CD4-positive, alpha-beta T cell treated with Interferon alpha-2 for 1 hour (primary cell): ENCODE results near the gene PRMT3.
A peak's percentile ranks its signal among the peaks of the same experiment; 100 is the strongest.
"Not testable (repeated sequence)": the region's sequence is repeated elsewhere in the genome, so short reads cannot be mapped to it uniquely, and the experiment has no call there.

Source experiments
- DNase-seq, 2 donors: peaks; one replicate each; pipeline ENCODE4 v3.0.0-alpha.2; 2020 to 2022

Gene PRMT3

DNA sequence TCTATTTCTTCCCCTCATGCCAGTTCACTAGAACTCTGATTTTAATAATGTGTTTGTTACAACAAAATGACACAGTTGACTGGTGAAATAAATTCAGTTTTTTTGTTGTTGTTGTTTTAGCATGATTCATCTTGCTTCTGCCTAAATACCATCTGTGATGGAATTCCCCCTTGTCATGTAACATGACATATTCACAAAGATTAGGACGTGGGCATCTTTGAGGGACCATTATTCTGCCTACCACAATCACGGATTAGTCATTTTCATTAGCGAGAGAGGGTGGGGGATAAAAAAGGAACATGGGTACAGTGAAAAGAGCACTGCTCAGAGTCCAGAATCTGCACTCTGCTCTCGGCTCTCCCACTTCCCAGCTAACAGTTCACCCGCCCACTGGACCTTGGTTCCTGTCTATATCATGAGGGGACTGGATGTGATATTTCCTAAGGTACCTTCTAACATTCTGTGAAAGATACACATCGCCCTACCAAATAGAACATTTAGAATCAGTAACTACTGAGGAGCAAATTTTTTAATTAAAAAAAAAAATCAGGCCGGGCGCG, 12.7 kb upstream of the PRMT3 start:
- DNase-seq, result no peak

DNA sequence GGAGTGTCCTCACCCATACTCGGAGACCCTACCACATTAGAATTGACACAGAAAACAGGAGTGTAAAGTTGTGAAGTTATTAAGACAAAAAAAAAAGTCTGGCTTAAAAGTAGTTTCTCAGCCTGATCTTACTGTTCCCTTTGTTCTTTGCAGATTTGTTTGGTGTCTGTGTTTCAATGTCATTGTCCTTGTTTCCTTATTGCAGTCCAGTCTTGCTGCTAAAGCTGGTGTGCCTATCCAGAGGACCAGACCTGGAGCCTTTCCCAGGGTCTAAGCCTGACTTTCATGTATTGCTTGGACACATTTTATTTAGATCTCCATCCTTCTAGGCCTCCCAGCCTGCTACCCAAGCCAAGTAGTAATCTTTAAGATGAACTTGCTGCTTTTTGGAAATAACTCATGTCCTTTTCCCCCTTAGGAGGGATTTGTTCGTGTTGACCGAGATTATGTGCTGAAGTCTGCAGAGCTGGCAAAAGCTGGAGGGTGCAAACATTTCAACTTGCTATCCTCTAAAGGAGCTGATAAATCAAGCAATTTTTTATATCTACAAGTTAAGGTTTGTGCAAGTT, 11.3 kb upstream of the PRMT3 start:
- no peak for DNase-seq

DNA sequence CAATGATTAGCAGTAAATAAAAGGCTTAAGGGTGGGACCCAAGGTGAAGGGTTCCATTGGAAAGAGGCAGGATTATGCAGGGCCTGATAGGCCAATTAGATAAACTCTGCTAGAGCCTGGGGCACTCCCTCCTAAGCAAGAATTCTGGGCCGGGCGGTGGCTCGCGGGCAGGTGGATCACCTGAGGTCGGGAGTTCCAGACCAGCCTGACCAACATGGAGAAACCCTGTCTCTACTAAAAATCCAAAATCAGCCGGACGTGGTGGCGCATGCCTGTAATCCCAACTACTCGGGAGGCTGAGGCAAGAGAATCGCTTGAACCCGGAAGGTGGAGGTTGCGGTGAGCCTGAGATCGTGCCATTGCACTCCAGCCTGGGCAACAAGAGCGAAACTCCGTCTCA, 1.5 kb upstream of the PRMT3 start:
- DNase-seq, result not testable (repeated sequence)

DNA sequence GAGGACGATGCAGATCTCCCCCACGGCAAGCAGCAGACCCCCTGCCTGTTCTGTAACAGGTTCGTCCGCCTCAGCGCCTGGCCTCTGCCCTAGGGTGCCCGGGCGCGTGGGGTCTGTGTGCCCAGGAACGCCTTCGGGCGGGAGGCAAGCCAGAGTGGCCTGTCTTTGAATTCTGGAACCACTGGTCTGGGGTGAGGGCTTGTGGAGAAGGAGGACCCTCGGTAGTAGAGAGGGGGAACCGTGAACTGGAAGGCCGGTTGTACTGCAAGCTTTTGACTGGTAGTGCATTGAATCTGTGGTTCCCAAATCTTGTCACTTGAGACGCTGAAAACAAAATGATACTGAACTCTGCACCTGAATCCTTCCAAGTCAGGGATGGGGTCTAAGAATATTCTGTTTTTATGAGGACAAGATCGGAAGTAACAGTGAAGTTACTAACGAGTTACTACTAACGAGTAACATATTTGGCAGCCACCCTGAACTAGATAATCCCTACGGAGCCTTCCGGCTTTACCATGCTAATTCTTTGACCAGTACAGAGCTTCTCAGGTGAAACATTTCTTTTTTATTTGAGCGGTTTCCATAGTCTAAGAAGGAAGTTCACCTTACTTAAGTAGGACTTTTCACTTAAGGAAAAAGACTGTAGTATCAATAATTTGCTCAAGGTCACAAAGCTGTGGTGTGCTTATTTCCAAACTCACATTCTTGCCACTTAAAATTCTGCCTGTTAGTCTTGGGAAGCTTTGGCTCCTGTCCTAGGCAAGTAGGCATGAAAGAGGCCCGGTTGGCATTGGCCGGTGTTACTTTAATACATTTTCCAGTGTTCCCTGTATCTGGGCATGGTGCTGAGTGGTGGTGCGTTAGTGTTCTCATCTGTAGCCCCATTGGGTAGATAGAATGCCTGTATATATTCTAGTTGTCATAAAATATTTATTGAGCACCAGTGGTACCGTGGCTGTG, 860 bp downstream of the PRMT3 start:
- DNase-seq, result no peak

DNA sequence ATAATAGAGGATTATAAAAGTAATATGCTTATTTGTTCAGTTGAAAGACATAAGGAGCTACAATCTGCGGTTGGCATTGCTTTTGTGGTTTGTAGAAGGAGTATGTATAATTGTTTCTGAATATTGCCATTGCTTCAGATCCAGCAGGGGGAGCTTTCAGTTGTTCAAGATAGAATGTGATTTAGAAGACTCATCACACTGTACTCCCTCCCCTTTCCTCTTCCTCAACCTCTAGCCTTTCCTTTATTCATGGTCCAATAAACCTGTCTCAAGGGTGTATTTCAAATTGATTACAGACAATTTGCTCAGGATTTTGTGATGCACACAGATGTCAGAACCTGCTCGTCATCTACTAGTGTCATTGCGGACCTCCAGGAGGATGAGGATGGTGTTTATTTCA, 9.8 kb downstream of the PRMT3 start:
- DNase-seq, result peak in 1 of 2 donors; percentile 52

DNA sequence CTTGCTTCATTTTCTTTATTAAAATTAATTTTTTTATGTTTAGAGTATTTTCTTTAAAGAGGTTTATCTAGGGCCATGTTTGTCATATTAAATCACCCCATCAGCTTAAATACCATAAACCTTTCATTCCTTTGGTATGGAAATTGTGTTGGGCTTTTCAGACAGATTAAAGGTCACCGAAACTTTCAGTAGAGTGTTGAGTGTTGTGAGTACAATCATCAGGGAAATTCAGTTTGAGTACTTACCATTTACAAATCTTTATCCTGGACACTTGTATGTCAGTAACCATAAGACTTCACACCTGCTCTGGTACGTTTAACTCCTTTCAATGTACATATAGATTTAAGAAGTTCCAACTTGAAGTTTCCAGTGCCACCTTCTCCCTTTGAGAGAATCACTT, 12.0 kb downstream of the PRMT3 start:
- DNase-seq, result no peak

DNA sequence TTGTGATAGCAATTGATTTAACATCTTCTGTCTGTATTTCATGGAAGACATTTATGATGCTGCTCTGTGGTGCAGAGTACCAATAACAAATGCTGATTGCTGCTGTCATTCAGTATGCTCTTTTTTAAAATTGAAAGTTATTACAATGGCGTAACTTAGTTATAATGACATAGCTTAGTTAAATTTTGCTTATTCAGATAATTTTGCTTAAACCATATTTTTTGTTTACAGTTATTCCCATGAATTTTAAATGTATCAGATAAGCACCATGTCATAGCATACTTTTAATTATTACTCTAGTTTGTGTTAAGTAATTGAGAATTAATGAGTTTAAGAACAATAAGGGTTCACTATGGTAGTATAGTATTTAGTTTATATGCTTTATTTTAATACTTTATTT, 15.5 kb downstream of the PRMT3 start:
- no peak for DNase-seq

DNA sequence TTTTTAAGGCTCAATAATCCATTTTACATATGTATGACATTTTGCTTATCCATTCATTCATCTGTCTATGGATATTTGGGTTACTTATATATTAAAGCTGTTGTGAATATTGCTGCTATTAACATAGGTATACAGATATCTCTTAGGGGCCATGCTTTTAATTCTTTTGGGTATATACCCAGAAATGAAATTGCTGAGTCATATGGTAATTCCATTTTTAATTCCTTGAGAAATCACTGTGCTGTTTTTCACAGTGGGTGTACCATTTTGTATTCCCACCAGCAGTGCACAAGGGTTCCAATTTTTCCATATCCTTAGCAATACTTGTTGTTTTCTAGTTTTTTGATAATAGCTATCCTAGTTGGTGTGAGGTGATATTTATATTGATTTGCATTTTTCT, 19.0 kb downstream of the PRMT3 start:
- no peak for DNase-seq

DNA sequence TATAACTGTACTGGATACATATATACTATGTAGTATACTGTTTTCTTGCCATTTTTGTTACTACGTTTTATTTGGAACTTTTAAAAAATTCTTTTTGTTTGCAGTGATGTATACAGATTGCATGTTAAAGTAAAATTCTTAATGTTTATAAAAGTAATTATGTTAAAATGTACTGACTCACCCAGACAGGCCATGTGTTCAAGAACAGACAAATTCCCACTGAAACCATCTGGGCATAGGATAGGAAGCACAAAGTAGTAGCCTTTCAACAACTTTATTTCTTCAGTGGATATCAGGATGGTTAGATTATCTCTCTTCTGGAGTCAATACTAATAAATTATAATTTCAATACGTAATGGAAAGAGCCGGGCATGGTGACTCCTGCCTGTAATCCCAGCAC, 19.8 kb downstream of the PRMT3 start:
- no peak for DNase-seq

DNA sequence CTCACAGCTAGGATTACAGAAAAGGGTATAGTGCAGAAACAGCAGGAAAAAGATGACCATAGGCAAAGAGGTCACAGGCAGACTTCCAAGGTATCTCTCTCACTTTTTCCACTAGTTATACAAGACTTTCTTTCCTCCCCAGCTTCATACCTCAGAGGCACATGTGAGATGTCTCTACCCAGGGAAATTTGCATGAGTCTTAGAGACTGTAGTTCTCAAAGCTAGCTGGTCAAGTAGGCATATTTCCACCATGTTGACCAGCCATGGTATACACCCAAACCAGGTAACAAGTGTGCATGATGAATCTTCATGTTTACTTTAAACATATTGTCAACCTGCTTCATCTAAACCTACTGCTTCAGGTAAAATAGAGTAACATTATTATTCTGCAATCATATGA, 27.9 kb downstream of the PRMT3 start:
- DNase-seq, result no peak

DNA sequence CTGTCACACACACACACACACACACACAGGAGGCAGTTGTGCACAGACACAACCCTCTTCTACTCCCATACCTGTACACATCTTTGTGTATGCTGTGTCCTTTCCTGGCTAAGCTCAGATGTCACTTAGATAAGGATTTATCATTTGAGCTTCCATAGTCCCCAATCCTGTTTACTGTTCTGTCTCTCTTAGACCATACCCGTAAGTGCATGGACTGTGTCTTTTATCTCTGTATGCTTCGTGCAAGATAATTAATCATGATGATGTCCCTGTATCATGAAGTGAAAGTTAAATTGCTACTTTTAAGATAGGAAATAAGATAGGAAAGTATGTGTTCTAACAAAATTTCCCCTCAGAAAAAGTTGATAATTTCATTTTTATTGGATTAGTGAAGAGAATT, 30.3 kb downstream of the PRMT3 start:
- no peak for DNase-seq

DNA sequence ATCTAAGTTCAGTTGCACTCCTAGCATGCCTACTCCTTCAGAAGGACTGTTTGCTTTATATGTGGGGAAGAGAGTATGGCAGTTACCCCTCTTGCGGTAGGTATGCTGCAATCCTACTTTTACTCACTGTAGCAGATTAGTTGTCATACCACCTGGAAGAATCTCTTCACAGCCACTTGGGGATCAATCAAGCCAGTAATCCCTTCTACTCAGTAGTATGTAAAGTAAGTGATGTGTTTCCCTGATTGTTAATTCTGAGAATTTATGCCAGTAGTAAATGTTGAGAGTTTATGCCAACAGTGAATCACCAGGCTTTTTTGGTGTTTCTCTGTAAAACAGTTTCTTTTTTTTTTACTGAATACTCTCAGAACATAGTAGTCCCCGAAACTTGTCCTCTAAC, 34.4 kb downstream of the PRMT3 start:
- no peak for DNase-seq

DNA sequence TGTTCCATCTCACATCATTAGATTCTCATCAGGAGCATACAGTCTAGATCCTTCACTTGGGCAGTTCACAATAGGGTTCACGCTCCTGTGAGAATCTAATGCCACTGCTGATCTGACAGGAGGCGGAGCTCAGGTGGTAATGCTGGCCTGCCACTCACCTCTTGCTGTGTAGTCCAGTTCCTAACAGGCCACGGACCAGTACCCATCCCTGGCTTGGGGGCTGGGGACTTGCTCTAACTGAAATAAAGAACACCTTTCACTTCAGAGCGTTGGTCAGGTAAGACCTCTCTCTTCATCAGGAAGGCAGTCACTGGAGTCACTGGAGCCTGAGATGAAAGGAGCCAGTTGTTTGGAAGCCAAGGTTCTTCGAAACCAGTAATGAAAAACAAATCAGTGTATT, 41.7 kb downstream of the PRMT3 start:
- no peak for DNase-seq

DNA sequence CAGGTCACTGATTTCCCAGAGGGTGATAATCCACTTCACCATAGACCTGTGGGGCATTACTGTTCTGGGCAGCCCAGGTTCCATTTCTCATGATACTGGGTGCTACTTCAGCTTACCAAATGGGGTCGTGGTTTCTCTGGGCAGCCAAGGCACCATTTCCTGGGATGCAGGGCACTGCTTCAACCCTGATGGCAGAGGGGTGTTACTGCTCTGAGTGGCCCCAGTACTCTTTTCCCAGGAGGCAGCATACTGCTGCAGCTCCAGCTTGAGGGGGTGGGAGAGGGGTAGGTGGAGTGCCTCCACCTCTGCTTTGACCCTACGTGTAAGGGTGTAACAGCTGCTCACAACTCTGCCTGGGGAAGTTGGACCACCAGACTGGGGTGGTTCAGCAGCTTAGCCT, 51.1 kb downstream of the PRMT3 start:
- no peak for DNase-seq

DNA sequence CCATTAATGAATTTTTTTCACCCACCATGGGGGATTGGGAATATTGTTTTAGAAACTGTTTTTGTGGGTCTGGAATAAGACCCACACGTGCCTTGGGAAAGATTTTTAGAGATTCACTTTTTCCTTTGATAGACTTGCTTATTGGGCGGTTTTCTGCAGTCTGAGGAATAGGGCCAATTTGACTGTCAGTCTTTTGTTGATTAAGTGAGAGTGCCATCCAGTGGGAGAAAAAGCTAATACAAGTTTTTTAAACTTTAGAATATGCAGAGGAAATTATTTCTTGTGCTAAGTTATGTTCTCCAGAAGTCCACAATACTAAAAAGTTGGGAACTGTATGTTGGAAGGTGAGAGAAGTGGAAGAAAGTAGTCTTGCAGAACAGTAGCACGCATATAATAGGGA, 56.1 kb downstream of the PRMT3 start:
- peak in 1 of 2 donors; percentile 24 for DNase-seq

DNA sequence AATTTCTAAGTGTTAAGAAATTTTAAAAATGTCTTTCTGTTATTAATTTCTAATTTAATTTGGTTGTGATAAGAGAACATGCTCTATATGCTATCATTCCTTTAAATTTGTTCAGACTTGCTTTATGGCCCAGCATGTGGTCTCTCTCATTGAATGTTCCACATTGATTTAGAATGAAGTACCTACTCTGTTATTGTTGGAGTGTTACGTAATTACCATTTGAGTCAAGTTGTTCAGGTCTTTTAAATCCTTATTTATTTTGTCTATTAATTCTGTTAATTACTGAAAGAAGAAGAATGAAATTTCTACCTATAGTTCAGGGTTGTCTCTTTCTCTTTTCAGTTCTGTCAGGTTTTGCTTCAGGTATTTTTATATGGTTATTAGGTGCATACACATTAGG, 57.0 kb downstream of the PRMT3 start:
- DNase-seq, result no peak

DNA sequence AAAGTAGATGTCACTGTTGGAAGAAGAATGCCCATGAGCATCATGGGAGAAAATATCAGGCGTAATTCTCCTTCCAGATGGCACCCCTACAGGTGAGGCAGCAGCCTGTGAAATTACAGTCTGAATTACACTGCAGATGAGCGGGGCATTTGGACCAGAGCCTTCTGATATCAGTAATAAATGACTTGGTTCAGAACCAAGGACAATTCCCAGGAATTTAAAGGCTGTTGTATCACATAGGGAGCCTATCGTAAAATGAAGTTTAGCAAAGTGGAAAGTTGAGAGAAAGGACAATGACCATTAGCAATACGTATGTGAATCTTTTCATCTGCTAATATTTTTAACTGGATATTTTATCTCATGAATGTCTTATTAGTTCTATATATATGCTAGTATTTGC, 61.3 kb downstream of the PRMT3 start:
- no peak for DNase-seq

DNA sequence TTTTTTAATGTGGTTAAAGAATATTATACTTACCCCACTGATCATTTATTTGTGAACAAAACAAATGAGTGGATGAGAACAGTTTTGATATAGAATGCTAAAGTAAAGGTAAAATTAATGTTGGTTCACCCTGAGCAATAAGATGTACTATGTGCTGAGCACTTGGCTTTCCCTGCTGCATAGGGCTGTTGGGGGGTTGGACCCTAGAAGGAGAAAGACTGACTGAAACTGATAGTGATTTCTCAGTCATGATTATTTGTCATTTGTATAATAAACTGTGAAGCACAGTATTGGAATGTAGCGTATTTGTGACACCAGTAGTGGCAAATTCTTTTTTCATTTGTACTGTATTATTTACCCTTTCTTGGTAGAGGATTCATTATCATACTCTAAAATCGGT, 63.3 kb downstream of the PRMT3 start:
- DNase-seq, result no peak

DNA sequence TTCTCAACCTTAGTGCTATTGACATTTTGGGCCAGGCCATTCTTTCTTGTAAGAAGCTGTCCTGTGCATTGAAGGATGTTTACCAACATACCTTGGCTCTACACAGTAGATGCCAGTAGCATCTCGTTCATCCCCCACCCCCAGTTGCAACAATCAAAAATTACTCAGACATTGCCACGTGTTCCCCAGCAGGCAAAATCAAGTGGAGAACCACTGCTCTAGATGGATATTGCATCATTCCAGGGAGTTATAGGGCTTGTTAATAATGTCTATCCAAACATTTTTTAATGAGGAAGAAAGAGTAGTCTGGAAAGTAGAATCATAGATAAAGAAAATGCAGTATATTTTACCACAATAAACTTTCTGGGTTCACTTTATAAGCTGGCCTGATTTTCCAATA, 64.1 kb downstream of the PRMT3 start:
- no peak for DNase-seq

DNA sequence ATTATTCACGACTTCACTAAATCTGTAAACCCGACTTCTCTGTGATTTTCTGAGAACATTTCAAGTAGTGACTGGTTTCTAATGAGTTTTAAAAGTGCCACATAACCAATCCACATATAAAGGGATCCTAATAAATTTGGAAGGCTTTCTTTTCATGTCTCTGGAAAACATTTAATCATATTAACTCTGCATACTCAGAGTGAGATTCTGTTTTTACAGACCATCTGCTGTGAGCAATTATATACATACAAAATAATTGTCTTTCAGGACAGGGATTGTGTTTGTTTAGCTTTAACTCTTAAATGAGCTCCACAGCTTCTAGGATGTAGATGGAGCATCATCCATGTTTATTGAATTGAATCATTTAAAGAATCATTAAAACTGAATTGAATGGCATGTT, 65.1 kb downstream of the PRMT3 start:
- no peak for DNase-seq

DNA sequence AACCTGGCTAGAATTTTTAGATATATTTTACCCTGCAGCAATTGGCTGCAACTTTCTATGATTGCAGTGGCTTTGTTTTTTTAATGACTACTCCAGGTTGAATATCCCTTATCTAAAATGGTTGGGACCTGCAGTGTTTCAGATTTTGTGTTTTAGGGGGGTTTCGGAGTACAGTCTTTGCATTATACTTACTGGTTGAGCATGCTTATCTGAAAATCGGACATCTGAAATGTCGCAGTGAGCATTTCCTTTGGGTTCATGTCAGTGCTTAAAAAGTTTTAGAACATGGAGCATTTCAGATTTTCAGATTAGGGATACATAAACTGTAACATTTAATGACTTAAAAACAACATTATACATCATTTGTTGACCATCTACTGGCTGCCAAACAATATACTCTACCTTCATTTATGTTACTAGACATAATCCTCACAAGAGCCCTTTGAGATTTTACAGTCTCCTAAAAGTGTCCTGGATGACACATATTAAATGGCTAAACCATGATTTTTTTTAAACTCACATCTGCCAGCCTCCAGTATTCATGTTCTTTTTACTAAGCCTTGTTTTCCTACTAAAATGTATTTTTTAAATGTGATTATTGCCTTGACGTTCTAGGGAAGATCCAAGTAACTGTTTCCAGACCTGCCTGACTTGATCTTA, 66.3 kb downstream of the PRMT3 start:
- DNase-seq, result no peak

DNA sequence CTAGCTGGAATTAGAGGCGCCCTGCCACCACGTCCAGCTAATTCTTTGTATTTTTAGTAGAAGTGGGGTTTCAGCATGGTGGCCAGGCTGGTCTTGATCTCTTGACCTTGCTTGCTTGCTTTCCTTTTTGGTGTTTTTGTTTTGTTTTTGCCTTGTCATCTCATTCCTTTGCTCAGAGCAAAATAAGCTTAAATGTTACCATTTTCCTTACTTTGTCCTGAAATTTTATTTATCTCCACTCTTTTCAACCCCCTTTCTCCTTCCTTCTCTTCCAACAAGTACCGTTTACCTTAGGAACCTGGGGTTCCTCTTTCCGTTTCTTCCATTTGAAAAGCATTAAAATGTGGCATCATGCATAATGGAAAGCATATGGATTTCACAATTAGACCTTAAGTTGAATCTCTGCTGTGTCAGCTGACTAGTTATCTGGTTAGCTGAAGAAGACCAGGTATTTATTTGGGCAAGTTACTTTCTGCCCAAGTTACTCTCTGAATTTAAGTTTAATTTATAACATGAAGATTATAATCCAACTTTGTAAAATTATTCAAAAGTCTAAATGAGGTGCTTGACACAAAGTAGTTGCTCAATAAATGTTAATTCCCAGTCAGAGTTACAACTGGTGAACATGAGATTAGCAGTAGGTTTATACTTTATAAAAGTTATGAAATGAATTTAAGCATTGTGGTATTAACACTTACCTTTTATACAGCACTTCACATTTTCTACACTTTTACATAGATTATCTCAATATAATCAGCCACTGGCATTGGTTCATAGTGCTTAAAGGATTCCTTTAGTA, 69.7 kb downstream of the PRMT3 start:
- no peak for DNase-seq
